GM10266 (cell line): ENCODE measurements around the gene C4orf33.

Experiments
- DNase-seq: peaks from one replicate; pipeline ENCODE4 v3.0.0; 2012; ENCODE audit errors: extremely low spot score
- TF ChIP-seq, protein P1 (sequence below): IDR thresholded peaks from 2 replicates; pipeline ENCODE4 v1.5.1; 2012; ENCODE audit warnings: mild to moderate bottlenecking, low read depth; ENCODE audit not compliant: control insufficient read depth, insufficient read depth; ENCODE audit errors: missing control alignments

The C4orf33 gene

DNA sequence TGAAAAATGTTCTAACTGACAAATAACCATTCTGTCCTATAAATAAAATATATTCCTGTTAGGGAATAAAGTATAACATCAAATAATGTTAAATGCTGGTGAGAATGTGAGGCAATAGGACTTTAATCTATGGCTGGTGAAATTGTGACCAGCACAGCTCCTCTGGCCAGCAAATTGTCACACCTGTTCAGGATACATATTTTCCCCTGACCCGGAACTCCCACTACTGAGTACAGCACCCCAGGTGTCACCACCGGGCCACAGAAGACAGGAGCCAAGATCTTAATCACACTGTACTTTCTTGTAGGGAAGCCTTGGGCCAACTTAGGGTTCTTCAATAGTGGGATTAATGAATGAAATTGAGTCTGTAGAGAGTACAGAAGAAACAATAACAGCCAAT, 33.2 kb downstream of the C4orf33 start:
- no peak for DNase-seq
- TF ChIP-seq, protein P1, sequence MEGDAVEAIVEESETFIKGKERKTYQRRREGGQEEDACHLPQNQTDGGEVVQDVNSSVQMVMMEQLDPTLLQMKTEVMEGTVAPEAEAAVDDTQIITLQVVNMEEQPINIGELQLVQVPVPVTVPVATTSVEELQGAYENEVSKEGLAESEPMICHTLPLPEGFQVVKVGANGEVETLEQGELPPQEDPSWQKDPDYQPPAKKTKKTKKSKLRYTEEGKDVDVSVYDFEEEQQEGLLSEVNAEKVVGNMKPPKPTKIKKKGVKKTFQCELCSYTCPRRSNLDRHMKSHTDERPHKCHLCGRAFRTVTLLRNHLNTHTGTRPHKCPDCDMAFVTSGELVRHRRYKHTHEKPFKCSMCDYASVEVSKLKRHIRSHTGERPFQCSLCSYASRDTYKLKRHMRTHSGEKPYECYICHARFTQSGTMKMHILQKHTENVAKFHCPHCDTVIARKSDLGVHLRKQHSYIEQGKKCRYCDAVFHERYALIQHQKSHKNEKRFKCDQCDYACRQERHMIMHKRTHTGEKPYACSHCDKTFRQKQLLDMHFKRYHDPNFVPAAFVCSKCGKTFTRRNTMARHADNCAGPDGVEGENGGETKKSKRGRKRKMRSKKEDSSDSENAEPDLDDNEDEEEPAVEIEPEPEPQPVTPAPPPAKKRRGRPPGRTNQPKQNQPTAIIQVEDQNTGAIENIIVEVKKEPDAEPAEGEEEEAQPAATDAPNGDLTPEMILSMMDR, result no peak

DNA sequence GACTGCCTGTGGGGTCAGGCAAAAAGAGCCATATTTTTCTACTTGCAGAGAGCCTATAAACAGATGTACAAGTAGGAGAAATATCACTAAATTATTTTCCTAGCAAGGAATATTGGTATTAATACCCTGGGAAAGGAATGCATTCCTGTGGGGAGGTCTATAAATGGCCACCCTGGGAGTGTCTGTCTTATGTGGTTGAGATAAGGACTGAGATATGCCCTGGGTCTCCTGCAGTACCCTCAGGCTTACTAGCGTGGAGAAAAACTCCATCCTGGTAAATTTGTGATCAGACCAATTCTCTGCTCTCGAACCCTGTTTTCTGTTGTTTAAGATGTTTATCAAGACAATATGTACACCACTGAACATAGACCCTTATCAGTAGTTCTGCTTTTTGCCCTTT, 35.4 kb downstream of the C4orf33 start:
- no peak for DNase-seq
- TF ChIP-seq, protein P1, result no peak

DNA sequence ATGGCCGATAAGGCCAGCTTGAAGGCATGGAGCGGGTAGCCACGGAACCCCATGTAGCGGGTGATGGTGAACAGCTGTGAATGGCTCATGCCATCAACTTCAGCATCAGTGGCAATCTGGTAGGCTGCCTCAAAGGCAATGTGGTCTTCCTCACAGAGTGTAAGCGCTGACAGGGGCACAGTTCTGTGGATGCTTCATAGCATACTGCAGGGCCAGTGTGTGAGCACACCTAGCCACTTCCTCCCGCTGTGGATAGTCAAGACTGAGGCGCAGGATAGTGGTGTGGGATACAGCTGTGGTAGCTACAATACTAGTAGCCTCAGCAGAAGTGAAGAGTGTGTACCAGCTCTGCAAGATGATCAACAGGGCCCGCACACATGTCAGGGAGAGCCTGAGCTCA, 40.5 kb downstream of the C4orf33 start:
- DNase-seq, result no peak
- TF ChIP-seq, protein P1, result no peak

DNA sequence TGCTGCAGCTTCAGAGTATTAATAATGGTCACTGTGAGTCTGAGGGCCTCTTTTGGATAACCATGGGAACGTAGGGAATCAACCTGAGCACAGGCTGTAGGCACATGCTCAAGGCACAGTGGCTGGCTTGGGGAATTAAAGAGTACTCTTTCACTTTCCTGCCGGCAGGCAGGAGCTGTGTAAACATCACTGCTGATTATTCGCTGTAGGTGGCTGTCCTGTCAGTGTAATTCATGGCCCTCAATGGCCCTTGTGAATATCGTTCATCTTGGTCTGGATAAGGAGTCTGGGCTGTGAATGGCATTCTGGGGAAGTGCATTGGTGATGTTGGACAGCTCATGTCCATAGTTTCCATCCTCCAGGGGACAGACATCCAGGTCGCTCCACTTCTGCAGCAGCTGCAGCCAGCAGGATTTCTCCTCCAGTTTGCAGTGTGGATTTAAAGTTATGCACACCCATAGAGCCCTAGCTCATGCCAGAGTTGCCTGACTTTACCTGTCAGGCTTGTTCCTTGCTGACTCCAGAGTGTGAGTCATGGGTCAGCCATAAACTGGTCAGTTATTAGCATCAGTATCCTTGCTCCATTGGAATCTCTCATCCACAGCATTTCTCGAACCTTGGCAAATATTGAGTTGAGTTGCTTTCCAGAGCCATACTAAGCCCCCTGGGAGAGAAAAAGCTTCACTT, 43.0 kb downstream of the C4orf33 start:
- no peak for DNase-seq
- TF ChIP-seq, protein P1, result no peak

DNA sequence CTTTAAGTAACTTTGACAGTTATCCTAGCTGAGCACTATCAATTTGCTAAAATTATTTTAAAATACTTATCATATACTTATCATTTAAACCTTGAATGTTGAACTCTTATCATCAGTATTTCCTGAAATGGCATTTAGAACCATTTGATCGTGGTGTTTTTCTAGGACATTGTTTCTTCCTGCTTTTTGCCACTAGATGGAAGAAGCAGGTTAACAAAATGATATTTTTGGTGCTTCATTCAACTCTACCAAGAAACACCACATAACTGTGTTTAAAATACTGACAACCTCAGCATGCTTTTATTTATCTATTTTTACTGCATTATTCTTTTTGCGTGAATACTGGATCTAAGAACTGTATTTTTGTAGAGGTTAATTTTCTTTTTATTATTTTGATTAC, 44.6 kb downstream of the C4orf33 start:
- no peak for DNase-seq
- TF ChIP-seq, protein P1, result no peak

DNA sequence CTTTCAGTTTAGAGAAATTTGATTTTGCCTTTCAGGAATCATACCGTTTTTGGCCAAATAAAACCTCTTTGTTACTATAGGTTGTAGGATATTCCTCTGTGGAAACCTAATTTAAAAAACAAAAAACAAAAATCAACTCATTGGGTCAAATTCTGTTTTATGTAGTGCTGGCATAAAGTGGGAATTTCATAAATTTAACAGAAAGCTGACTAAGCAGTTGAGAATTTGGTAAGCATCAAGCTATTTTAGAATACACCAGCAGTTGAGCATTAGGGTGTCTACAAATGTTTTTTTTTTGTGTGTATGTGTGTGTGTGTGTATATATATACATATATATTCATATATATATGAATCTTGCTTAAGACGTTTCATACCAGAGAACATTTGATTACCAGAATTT, 47.4 kb downstream of the C4orf33 start:
- TF ChIP-seq, protein P1, result no peak
- DNase-seq, result no peak

DNA sequence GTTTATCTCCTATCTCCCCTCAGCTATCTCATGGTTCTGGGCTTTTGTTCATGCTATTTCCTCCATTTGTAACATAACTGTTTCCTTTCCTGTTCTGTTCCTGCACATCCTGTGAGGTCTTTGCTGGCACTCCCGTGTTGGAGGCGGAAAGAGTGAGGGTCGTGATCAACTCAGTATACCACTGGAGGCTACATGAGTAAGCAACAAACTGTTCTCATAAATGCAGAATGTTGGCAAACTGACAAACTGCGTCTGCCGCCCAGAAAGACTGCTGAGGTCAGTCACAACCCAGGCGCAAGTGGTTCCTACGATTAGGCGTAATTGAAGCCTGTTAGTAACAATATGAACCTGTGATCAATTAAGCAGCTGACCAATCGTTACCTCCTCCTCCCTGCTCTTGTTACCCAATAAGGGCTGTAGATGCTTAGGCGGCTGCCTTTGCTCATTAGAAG, 48.8 kb downstream of the C4orf33 start:
- DNase-seq, result no peak
- TF ChIP-seq, protein P1, result no peak
